GM12892 (cell line): ENCODE results near the gene SART1.

Experiments
- POLR2A ChIP-seq: IDR thresholded peaks from 2 replicates; pipeline ENCODE4 v1.6.1; 2011; ENCODE audit warnings: low read depth, low read length, control low read depth
- POLR2AphosphoS5 ChIP-seq: IDR thresholded peaks from 2 replicates; pipeline ENCODE4 v1.6.1; 2011; ENCODE audit warnings: low read depth, low read length, control low read depth
- TAF1 ChIP-seq: IDR thresholded peaks from 2 replicates; pipeline ENCODE4 v1.6.1; 2011; ENCODE audit warnings: low read depth, mild to moderate bottlenecking, control low read depth, low read length, borderline replicate concordance

DNA sequence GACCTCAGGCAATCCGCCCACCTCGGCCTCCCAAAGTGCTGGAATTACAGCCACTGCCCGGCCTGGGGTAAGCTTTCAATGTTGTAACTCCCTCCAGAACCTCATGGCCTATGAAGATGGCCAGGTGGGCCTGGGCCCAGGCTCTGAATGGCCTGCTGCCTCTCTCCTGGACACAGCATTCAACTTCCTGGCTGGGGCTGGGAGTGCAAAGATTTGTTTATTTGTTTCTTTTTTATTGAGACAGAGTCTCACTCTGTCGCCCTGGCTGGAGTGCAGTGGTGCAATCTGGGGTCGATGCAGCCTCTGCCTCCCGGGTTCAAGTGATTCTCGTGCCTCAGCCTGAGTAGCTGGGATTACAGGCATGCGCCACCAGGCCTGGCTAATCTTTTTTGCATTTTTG is 16.8 kb upstream of the SART1 start:
- TF ChIP-seq POLR2A (no peak), POLR2AphosphoS5 (no peak), TAF1 (no peak)
